MM.1S (cell line): ENCODE measurements around the gene LZTS3.
"Not testable (repeated sequence)": the region's sequence is repeated elsewhere in the genome, so short reads cannot be mapped to it uniquely, and the experiment has no call there.

Experiments
- DNase-seq: peaks from one replicate; pipeline ENCODE4 v3.0.0-alpha.2; 2015
- H2AFZ ChIP-seq: fragments of 300-600 bp; sonication (generic); 2 replicates; pipeline ENCODE4 v1.6.0; 2016; ENCODE audit warnings: antibody characterized with exemption, low read length
- H3F3A ChIP-seq: fragments of 300-600 bp; sonication (generic); 2 replicates; pipeline ENCODE4 v1.6.1; 2016; ENCODE audit warnings: mild to moderate bottlenecking, antibody characterized with exemption, low read length, moderate library complexity, mixed read lengths; ENCODE audit not compliant: insufficient read depth
- H3K27ac ChIP-seq: fragments of 300-600 bp; sonication (generic); 2 replicates; pipeline ENCODE4 v1.5.1; 2016; ENCODE audit warnings: mild to moderate bottlenecking, low read length
- H3K27me3 ChIP-seq: fragments of 300-600 bp; sonication (generic); replicated peaks from 2 replicates; pipeline ENCODE4 v1.6.0; 2016; ENCODE audit warnings: low read length; ENCODE audit not compliant: insufficient read depth
- H3K36me3 ChIP-seq: fragments of 300-600 bp; sonication (generic); replicated peaks from 2 replicates; pipeline ENCODE4 v1.6.1; 2016; ENCODE audit warnings: mild to moderate bottlenecking, low read length, mixed read lengths; ENCODE audit not compliant: insufficient read depth
- H3K4me1 ChIP-seq: fragments of 300-600 bp; sonication (generic); 2 replicates; pipeline ENCODE4 v1.6.1; 2016; ENCODE audit warnings: low read length, mixed read lengths
- H3K4me2 ChIP-seq: fragments of 300-600 bp; sonication (generic); 2 replicates; pipeline ENCODE4 v1.6.0; 2016; ENCODE audit warnings: low read depth, low read length
- H3K4me3 ChIP-seq: fragments of 300-600 bp; sonication (generic); 2 replicates; pipeline ENCODE4 v1.5.1; 2016; ENCODE audit warnings: low read length, mixed read lengths
- H3K79me2 ChIP-seq: fragments of 300-600 bp; sonication (generic); 2 replicates; pipeline ENCODE4 v1.6.1; 2016; ENCODE audit warnings: mixed run types, low read length, mixed read lengths
- H3K9ac ChIP-seq: fragments of 300-600 bp; sonication (generic); 2 replicates; pipeline ENCODE4 v1.6.1; 2016; ENCODE audit warnings: low read length, mixed read lengths
- H3K9me2 ChIP-seq: fragments of 300-600 bp; sonication (generic); replicated peaks from 2 replicates; pipeline ENCODE4 v1.6.1; 2016; ENCODE audit warnings: mild to moderate bottlenecking, low read length, mixed read lengths; ENCODE audit not compliant: insufficient read depth
- H3K9me3 ChIP-seq: fragments of 300-600 bp; sonication (generic); replicated peaks from 2 replicates; pipeline ENCODE4 v1.6.1; 2016; ENCODE audit warnings: mild to moderate bottlenecking, low read length, mixed read lengths; ENCODE audit not compliant: insufficient read depth
- H4K20me1 ChIP-seq: fragments of 300-600 bp; sonication (generic); 2 replicates; pipeline ENCODE4 v1.6.1; 2016; ENCODE audit warnings: mild to moderate bottlenecking, low read length, moderate library complexity, mixed read lengths; ENCODE audit not compliant: insufficient read depth
- CTCF ChIP-seq: fragments of 300-600 bp; sonication (generic); IDR thresholded peaks from 2 replicates; pipeline ENCODE4 v1.5.1; 2016; ENCODE audit warnings: antibody characterized with exemption, low read length, mixed read lengths
- EZH2 ChIP-seq: fragments of 300-600 bp; sonication (generic); optimal IDR thresholded peaks from 2 replicates; pipeline ENCODE3; 2017; ENCODE audit warnings: low read depth, mild to moderate bottlenecking, antibody characterized with exemption, low read length, mixed read lengths
- EZH2phosphoT487 ChIP-seq: fragments of 300-600 bp; sonication (generic); IDR thresholded peaks from 2 replicates; pipeline ENCODE4 v1.6.1; 2018; ENCODE audit warnings: antibody characterized with exemption, low read length

Gene LZTS3

GRCh38 chr20:3189561-3190131, 16.3 kb upstream of the LZTS3 start:
- no peak overlapping the region for H3K27ac ChIP-seq
- TF ChIP-seq EZH2phosphoT487 (no peak), EZH2 (no peak), CTCF (no peak)
- H3K4me3 ChIP-seq = no peak overlapping the region
- no peak overlapping the region for H3K9ac ChIP-seq
- H3K27me3 ChIP-seq = no peaks in the 10 kb centered on the region
- no peak overlapping the region for H3K4me2 ChIP-seq
- no peaks in the 10 kb centered on the region for H3K9me2 ChIP-seq
- no peaks in the 10 kb centered on the region for H3K36me3 ChIP-seq
- no peaks in the 10 kb centered on the region for H3F3A ChIP-seq
- no peak for DNase-seq
- H3K4me1 ChIP-seq = no peaks in the 10 kb centered on the region
- H3K79me2 ChIP-seq = no peaks in the 10 kb centered on the region
- no peaks in the 10 kb centered on the region for H4K20me1 ChIP-seq
- H3K9me3 ChIP-seq = no peaks in the 10 kb centered on the region
- no peak overlapping the region for H2AFZ ChIP-seq

- H3K9me3 ChIP-seq = no peaks in the 10 kb centered on the region
- no peaks in the 10 kb centered on the region for H3K4me1 ChIP-seq
- no peaks in the 10 kb centered on the region for H4K20me1 ChIP-seq
- H3K27ac ChIP-seq = no peak overlapping the region
- H3K27me3 ChIP-seq = no peaks in the 10 kb centered on the region
- no peaks in the 10 kb centered on the region for H3K79me2 ChIP-seq
- no peak overlapping the region for H3K4me3 ChIP-seq
- H3K4me2 ChIP-seq = no peak overlapping the region
- no peak for DNase-seq
- H2AFZ ChIP-seq = no peak overlapping the region
- no peak for TF ChIP-seq CTCF
- H3K36me3 ChIP-seq = no peaks in the 10 kb centered on the region
- no peaks in the 10 kb centered on the region for H3F3A ChIP-seq
- no peaks in the 10 kb centered on the region for H3K9me2 ChIP-seq
- H3K9ac ChIP-seq = no peak overlapping the region
These were observed 15.6 kb upstream of the LZTS3 start for GRCh38 chr20:3188823-3189413.

GRCh38 chr20:3187861-3188260, 14.5 kb upstream of the LZTS3 start:
- DNase-seq, H3K4me1 ChIP-seq, H3K36me3 ChIP-seq, H3K4me3 ChIP-seq, H3K4me2 ChIP-seq, H3K79me2 ChIP-seq, H2AFZ ChIP-seq, H3K9me2 ChIP-seq, H3K27me3 ChIP-seq, H4K20me1 ChIP-seq, H3K9me3 ChIP-seq, H3K27ac ChIP-seq, H3K9ac ChIP-seq, H3F3A ChIP-seq: not testable (repeated sequence)

- Histone ChIP-seq H3K4me3 (no peak overlapping the region), H3K9me2 (no peaks in the 10 kb centered on the region), H3K27me3 (no peaks in the 10 kb centered on the region), H3K36me3 (no peaks in the 10 kb centered on the region), H3K4me2 (no peak overlapping the region), H3K79me2 (no peaks in the 10 kb centered on the region), H3K27ac (no peak overlapping the region), H2AFZ (no peak overlapping the region), H4K20me1 (no peaks in the 10 kb centered on the region), H3F3A (no peaks in the 10 kb centered on the region), H3K4me1 (no peaks in the 10 kb centered on the region), H3K9ac (no peak overlapping the region), H3K9me3 (no peaks in the 10 kb centered on the region)
- TF ChIP-seq CTCF = no peak
- TF ChIP-seq EZH2phosphoT487 = no peak
- no peak for TF ChIP-seq EZH2
- DNase-seq = no peak
These were observed 10.7 kb upstream of the LZTS3 start for GRCh38 chr20:3183896-3184612.

- H3K27me3 ChIP-seq, H3K9me3 ChIP-seq, H3K9me2 ChIP-seq, H3K36me3 ChIP-seq, H3K4me3 ChIP-seq, H4K20me1 ChIP-seq, H3K4me1 ChIP-seq, H3F3A ChIP-seq, DNase-seq, H3K27ac ChIP-seq, H3K4me2 ChIP-seq, H3K9ac ChIP-seq, H2AFZ ChIP-seq, H3K79me2 ChIP-seq: not testable (repeated sequence)
These were observed 9.1 kb upstream of the LZTS3 start for GRCh38 chr20:3182429-3182828.
